ENCODE results near the gene COG8.

The COG8 gene

DNA sequence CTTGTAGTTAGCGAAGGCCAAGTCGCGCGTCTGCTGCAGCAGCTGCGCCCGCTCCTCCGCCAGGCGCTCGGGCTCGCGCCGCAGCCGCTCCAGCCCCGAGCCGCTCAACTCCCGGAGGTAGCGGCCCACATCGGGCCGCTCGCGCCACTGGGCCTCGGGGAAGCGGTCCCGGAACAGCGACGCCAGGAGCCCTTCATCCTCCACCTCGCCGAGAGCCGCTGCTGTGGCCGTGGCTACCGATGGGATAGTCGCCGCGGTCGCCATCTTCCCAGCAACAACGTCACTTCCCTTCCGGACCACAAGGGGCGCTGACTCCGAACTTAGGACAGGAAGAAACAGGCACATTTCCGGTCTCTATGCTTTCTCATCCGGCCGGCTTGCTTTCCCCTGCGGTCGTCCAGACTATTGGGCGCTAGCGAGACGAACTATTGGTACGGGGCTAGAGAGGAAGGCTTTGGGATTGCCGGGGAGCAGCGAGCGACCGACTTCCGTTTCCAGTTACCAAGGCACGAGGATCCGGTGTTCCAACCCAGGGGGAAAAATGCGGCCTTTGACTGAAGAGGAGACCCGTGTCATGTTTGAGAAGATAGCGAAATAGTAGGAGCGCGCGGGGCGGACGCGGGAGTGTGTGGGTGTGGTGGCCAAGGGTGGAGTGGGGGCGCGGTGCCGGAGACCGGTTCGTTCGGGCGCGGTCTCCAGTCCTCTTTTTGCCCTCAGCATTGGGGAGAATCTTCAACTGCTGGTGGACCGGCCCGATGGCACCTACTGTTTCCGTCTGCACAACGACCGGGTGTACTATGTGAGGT lies at the start of gene COG8, which contains the start of gene NIP7:
TSS of gene COG8 (minus strand) at position 276 of the 806 bp plus-strand sequence. CDS start at position 264, 12 bp downstream.
TSS of gene NIP7 (plus strand) at position 484 of the 806 bp plus-strand sequence. CDS start at position 542, 58 bp downstream.
- peak; percentile 46 for TF ChIP-seq CTCF (IDR thresholded peaks at IDR 0.05; ENCODE audit: extremely low read depth, missing control alignments)
- DNase-seq (ENCODE audit: low spot score) = peak; percentile 97

DNA sequence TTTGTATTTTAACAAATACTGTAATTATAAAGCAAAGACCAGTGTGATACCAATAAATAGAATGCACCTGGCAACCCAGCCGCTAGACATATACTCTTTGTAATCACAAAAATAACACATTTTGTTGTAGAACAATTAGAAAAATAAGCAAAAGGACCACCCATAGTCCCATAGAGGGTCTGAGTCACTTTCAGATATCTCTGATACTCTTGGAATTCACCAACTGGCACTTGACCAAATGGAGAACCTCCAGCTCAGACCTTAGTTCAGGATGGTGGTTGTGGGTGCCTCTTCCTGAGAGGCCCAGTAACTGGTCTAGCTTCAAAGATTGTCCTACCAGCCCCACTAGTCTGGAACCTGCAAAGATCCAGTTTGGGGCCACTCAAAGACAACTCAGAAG lies 47.2 kb upstream of the COG8 start:
- no peak for DNase-seq (ENCODE audit: low spot score)
- TF ChIP-seq CTCF (IDR thresholded peaks at IDR 0.05; ENCODE audit: extremely low read depth, missing control alignments) = no peak

GRCh38 chr16:69384974-69385373 lies 45.6 kb upstream of the COG8 start:
- DNase-seq (ENCODE audit: low spot score) = peak; percentile 21
- no peak for TF ChIP-seq CTCF (IDR thresholded peaks at IDR 0.05; ENCODE audit: extremely low read depth, missing control alignments)

DNA sequence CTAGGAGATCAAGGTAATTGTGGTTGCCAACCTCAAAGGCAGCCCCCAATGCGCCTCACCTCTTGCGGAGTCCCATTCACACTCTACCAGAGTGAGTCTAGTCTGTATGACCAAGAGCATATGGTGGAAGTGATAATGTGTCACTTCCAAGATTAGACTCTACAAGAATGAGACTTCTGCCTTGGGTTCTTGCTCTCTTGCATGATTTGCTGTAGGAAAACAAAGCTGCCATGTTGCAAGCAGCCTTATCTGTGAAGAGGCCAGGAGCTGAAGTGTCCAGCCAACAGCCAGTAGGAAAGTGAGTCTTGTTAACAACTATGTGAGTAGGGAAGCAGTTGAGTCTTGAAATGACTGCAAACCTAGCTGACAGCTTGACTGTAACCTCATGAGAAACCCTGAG lies 43.1 kb upstream of the COG8 start:
- TF ChIP-seq CTCF (IDR thresholded peaks at IDR 0.05; ENCODE audit: extremely low read depth, missing control alignments) = no peak
- no peak for DNase-seq (ENCODE audit: low spot score)

- no peak for TF ChIP-seq CTCF (IDR thresholded peaks at IDR 0.05; ENCODE audit: extremely low read depth, missing control alignments)
- no peak for DNase-seq (ENCODE audit: low spot score)
Observed at GRCh38 chr16:69381231-69381630, 41.9 kb upstream of the COG8 start.

DNA sequence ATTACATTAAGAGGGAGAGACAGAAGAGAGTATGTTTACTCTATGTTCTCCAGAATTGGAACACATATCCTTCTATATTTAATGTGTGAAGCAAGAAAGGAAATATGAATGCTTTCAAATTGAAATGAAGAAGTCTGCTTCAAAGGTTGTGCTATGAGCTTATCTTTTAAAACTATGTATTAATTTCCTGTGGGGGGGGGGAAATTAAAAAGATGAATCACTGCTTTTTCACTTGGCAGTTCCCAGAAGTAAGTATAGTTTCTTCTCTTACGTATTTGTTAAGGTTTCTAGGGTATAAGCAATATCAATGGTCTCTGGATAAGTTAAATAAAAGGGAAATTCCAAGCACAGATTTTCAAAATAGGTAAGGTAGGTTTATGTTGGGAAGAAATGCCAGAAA lies 39.4 kb upstream of the COG8 start:
- no peak for DNase-seq (ENCODE audit: low spot score)
- TF ChIP-seq CTCF (IDR thresholded peaks at IDR 0.05; ENCODE audit: extremely low read depth, missing control alignments) = no peak

GRCh38 chr16:69378036-69378435 lies 38.7 kb upstream of the COG8 start:
- no peak for TF ChIP-seq CTCF (IDR thresholded peaks at IDR 0.05; ENCODE audit: extremely low read depth, missing control alignments)
- no peak for DNase-seq (ENCODE audit: low spot score)
